Activated CD8-positive, alpha-beta memory T cell treated with anti-CD3 and anti-CD28 coated beads for 1 hour (primary cell): ENCODE data around the gene IFNA1.
"Not testable (repeated sequence)": the region's sequence is repeated elsewhere in the genome, so short reads cannot be mapped to it uniquely, and the experiment has no call there.

ENCODE experiments used
- DNase-seq, 2 donors: peaks; one replicate each; pipeline ENCODE4 v3.0.0-alpha.2; 2020; ENCODE audit warnings: low read depth in 1 of 2; ENCODE audit errors: extremely low read depth in 1 of 2

The IFNA1 gene

DNA sequence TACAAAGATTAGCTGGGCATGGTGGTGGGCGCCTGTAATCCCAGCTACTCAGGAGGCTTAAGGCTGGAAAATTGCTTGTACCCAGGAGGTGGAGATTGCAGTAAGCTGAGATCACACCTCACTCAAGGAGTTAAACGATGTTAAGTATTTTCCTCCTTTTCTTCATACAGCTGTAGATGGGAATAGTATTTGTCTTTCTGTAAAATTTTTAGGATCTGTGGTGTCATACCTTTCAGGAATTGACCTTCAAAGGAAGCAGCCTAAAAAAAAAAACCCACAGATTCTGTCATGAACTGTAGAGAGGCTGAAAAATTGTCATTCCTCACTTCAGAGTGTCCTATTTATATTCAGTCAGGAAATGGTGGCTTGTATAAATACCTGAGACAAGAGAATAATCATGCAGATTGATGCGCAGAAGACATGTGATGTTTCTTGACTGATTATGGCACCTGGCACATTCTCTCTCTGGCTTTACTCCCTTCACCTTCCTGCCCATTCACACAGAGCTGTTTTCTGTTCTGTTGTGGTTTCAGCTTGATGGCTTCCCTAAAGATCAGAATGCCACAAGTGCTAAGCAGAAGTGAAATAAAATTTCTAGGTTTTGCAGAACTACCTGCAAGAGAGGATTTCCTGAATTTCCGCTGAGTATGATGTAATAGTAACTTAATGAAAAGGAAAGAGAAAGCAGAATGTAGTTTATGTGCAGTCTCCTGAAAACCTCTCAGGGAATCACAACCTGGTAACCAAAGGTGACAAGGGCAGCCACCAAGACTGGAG lies 3.8 kb downstream of the IFNA1 start:
- DNase-seq = no peak

DNA sequence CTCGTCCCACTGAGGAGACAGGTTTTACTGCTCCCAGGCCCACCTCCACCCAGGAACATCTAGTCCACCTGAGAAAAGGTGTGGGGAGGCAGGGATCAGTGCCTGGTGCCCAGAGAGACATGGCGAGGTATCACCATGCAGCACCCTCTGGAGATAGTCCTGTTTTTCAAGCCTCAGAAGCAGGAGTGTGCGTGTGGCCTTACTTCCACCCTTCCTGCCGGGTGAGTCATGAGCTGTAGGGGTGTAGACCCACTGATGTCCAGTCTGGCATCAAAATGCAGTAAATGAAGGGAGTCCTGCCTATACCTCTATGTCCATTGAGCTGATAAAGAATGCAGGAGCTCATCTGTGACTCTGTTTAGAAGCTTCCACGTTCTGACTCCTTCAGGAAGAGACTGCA lies 9.1 kb downstream of the IFNA1 start:
- not testable (repeated sequence) for DNase-seq

- DNase-seq = no peak
Observed at GRCh38 chr9:21450733-21451394, 10.6 kb downstream of the IFNA1 start.

- DNase-seq = no peak
Observed at GRCh38 chr9:21452681-21453080, 12.4 kb downstream of the IFNA1 start.

GRCh38 chr9:21454149-21454548 lies 13.9 kb downstream of the IFNA1 start:
- no peak for DNase-seq

DNA sequence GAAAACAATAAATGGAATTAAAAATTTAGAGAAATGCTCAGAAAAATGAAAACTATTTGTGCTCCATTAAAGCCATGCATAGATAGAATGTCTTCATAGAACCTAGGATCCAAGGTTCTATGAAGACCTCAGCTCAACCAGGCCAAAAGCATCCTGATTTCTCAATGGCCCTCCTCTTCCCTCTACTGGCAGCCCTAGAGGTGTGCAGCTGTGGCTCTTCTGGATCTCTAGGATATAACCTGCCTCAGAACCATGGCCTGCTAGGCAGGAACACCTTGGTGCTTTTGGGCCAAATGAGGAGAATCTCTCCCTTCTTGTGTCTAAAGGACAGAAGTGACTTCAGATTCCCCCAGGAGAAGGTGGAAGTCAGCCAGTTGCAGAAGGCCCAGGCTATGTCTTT lies 15.1 kb downstream of the IFNA1 start:
- DNase-seq = no peak

- DNase-seq = no peak
Observed at GRCh38 chr9:21461377-21461776, 21.1 kb downstream of the IFNA1 start.

DNA sequence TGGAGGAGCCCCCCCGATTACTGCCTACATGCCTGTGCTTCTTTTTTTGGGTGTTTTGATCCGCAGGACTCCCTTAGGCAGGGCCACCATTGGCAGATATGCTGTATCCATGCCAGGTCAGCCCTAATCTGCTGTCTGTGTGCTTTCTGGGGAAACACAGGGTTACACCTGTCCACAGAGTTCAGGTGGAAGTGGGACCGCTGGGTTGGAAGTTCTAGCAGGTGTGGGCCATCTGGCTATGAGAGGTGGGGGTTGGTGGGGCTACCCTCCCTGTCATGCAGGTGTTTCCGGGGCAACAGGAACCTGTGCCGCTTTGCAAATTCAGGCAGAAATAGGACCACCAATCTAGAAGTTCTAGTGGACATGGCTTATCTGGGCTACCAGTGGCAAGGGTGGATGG lies 24.9 kb downstream of the IFNA1 start:
- DNase-seq = no peak

- no peak for DNase-seq
Observed at GRCh38 chr9:21465859-21466518, 25.8 kb downstream of the IFNA1 start.

- no peak for DNase-seq
Observed at GRCh38 chr9:21470126-21470525, 29.9 kb downstream of the IFNA1 start.

DNA sequence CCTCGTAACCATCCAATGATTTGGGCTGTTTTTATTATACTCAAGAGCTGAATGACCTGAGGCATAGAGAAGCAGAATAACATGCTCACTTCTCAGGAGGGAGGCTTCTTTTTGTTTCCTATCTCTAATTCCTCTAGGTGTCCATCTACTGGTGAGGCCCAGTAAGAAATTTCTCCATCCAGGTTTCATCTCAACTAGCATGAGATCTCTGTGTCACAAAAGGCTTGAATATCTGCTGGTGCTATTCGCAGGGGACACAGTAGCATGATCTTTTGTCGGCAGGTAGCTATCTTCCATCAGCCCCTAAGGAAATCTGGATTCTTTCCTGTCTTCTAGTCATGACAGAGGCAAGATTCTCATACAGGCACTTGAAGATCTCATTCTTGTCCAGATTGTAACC lies 33.0 kb downstream of the IFNA1 start:
- DNase-seq = no peak

- DNase-seq = no peak
Observed at GRCh38 chr9:21477466-21477865, 37.2 kb downstream of the IFNA1 start.

DNA sequence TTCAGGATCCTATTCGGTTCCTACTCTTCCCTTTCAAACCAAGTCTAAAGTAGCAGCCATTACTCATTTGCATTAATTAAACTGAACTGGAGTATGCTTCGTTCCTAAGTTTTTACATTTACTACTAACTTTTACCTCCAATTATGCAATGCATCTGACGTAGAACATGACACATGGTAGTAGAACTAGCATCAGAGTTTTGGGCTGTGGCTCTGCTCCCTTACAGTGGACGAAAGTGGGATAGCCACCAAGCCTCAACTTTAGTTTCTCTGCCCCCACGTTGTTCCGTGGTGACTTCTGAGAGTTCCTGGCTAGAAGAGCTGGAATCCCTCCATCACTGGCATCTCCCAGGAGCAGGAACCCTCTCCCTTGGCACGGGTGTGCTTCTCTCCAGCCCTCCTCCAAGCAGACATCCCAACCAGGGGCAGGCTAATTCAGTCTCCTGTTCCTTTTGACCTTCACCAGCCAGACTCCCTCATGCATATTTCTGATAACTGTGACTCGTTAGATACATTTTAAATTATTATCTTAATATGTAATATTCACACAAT lies 39.0 kb downstream of the IFNA1 start:
- DNase-seq = no peak

GRCh38 chr9:21481470-21482056 lies 41.3 kb downstream of the IFNA1 start:
- DNase-seq = no peak

- DNase-seq = no peak
Observed at GRCh38 chr9:21482213-21482612, 42.0 kb downstream of the IFNA1 start, which contains the start of gene IFNE. Gene IFNE, minus strand, starts transcription at chr9:21482313. Its CDS starts 619 bp downstream, at chr9:21481694.
